A549 (cell line): ENCODE measurements around the gene HSD3B7.

Experiments used
- KDM1A ChIP-seq: fragments of 200-600 bp; sonication (generic); IDR thresholded peaks from 2 replicates; pipeline ENCODE4 v1.6.1; 2016; ENCODE audit warnings: low read depth, mild to moderate bottlenecking
- MAFK ChIP-seq: fragments of 450-650 bp; IDR thresholded peaks from 2 replicates; pipeline ENCODE4 v1.6.1; 2014; ENCODE audit not compliant: partially characterized antibody
- POLR2A ChIP-seq: IDR thresholded peaks from 2 replicates; pipeline ENCODE4 v1.6.1; 2012; ENCODE audit warnings: mild to moderate bottlenecking, low read length
- RAD21 ChIP-seq, 2 experiments: fragments of >200 bp in 1 of 2; sonication (Bioruptor Twin) in 1 of 2; formaldehyde crosslinking in 1 of 2; IDR thresholded peaks in 1 of 2; conservative IDR thresholded peaks in 1 of 2; 2 replicates in 1 of 2; 3 replicates in 1 of 2; pipeline ENCODE4 v1.6.1; 2012 to 2018; ENCODE audit warnings: inconsistent platforms in 1 of 2
- RFX5 ChIP-seq: fragments of 450-650 bp; IDR thresholded peaks from 2 replicates; pipeline ENCODE4 v1.7.1; 2014; ENCODE audit warnings: antibody characterized with exemption, mild to moderate bottlenecking, moderate library complexity
- TF ChIP-seq, protein P1 (sequence below): fragments of >200 bp; sonication (Bioruptor Twin); formaldehyde crosslinking; IDR thresholded peaks from 3 replicates; pipeline ENCODE4 v1.5.1; 2016
- TF ChIP-seq, protein P2 (sequence below): fragments of >200 bp; sonication (Bioruptor Twin); formaldehyde crosslinking; IDR thresholded peaks from 3 replicates; pipeline ENCODE4 v1.6.1; 2016
- TF ChIP-seq, protein P3 (sequence below): fragments of 200-600 bp; sonication (generic); IDR thresholded peaks from 2 replicates; pipeline ENCODE4 v1.6.1; 2016; ENCODE audit warnings: antibody characterized with exemption, mild to moderate bottlenecking, moderate library complexity

DNA sequence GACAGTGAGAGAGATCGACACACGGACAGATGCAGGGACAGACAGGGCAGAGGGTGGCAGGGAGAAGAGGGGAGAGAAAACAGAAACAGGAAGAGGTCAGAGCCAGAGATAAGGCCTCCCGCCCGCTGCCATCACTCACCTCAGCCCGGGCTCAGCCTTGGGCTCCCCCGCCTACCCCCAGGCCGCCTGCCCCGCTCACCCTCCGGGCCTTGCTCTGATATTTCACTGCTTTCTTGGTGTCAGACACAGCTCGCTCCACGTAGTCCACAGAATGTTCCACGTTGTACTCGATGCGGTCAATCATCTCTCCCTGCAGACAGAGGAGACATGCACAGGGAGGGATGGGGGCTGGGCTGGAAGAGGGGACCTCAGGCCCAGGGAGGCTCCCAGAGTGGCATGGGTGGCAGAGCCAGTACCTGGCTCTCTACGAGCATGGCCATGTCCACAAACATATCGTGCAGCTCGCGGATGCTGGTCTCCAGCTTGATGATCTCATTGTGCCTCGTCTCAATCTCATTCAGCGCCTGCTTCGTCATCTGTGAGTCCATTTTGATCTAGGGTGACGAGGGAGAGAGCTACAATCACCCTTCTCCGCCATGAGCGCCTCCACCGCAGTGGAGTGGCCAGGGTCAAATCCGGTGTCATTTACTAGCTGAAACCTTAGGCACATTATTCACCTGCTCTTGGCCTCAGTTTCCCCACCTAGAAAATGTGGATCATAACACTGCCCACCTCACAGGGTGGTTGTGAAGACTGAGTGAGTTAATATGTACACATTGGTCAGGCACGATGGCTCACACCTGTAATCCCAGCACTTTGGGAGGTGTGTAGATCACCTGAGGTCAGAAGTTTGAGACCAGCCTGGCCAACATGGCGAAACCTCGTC lies 8.2 kb downstream of the HSD3B7 start:
- TF ChIP-seq, protein P1, sequence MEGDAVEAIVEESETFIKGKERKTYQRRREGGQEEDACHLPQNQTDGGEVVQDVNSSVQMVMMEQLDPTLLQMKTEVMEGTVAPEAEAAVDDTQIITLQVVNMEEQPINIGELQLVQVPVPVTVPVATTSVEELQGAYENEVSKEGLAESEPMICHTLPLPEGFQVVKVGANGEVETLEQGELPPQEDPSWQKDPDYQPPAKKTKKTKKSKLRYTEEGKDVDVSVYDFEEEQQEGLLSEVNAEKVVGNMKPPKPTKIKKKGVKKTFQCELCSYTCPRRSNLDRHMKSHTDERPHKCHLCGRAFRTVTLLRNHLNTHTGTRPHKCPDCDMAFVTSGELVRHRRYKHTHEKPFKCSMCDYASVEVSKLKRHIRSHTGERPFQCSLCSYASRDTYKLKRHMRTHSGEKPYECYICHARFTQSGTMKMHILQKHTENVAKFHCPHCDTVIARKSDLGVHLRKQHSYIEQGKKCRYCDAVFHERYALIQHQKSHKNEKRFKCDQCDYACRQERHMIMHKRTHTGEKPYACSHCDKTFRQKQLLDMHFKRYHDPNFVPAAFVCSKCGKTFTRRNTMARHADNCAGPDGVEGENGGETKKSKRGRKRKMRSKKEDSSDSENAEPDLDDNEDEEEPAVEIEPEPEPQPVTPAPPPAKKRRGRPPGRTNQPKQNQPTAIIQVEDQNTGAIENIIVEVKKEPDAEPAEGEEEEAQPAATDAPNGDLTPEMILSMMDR: no peak
- TF ChIP-seq POLR2A (no peak), MAFK (no peak), KDM1A (no peak), RFX5 (no peak), RAD21 (conservative IDR thresholded peaks at IDR 0.05 in 1 of 2, IDR thresholded peaks at IDR 0.05 in 1 of 2) (no peak)
- TF ChIP-seq, protein P2, sequence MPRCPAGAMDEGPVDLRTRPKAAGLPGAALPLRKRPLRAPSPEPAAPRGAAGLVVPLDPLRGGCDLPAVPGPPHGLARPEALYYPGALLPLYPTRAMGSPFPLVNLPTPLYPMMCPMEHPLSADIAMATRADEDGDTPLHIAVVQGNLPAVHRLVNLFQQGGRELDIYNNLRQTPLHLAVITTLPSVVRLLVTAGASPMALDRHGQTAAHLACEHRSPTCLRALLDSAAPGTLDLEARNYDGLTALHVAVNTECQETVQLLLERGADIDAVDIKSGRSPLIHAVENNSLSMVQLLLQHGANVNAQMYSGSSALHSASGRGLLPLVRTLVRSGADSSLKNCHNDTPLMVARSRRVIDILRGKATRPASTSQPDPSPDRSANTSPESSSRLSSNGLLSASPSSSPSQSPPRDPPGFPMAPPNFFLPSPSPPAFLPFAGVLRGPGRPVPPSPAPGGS: no peak
- TF ChIP-seq, protein P3, sequence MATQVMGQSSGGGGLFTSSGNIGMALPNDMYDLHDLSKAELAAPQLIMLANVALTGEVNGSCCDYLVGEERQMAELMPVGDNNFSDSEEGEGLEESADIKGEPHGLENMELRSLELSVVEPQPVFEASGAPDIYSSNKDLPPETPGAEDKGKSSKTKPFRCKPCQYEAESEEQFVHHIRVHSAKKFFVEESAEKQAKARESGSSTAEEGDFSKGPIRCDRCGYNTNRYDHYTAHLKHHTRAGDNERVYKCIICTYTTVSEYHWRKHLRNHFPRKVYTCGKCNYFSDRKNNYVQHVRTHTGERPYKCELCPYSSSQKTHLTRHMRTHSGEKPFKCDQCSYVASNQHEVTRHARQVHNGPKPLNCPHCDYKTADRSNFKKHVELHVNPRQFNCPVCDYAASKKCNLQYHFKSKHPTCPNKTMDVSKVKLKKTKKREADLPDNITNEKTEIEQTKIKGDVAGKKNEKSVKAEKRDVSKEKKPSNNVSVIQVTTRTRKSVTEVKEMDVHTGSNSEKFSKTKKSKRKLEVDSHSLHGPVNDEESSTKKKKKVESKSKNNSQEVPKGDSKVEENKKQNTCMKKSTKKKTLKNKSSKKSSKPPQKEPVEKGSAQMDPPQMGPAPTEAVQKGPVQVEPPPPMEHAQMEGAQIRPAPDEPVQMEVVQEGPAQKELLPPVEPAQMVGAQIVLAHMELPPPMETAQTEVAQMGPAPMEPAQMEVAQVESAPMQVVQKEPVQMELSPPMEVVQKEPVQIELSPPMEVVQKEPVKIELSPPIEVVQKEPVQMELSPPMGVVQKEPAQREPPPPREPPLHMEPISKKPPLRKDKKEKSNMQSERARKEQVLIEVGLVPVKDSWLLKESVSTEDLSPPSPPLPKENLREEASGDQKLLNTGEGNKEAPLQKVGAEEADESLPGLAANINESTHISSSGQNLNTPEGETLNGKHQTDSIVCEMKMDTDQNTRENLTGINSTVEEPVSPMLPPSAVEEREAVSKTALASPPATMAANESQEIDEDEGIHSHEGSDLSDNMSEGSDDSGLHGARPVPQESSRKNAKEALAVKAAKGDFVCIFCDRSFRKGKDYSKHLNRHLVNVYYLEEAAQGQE: no peak
